ENCODE data around the gene PPP2R2D.
A peak's percentile ranks its signal among the peaks of the same experiment; 100 is the strongest.

GRCh38 chr10:131874991-131875451, 25.8 kb upstream of the PPP2R2D start:
- TF ChIP-seq EP300 (IDR thresholded peaks at IDR 0.05) (no peak), CTCF (IDR thresholded peaks at IDR 0.05) (peak in 5 of 7 experiments; percentile 29 to 59 (median 52)), POLR2AphosphoS5 (IDR thresholded peaks at IDR 0.05) (no peak)

Data from stomach (tissue), 4 donors.